Measurements from ENCODE around the gene GRM2. TPM values are rescaled to one million over a fixed set of nuclear protein-coding genes. Genes with fewer than 3 reads are reported as not detected.

The GRM2 gene
- total and polyA plus RNA-seq, 2 of the 8 experiments (the other 6 are each of a cell fraction or from before 2014, with no cell fraction given), result 3.9 to 10.5 TPM

- no peak overlapping the region for H3K56ac ChIP-seq (replicated peaks; ENCODE audit: insufficient read length, low read depth, low read length)
- H3K79me2 ChIP-seq (ENCODE audit: control insufficient read depth in 1 of 2, insufficient read depth in 2 of 2, low read length in 2 of 2), result no peaks in the 10 kb centered on the region
- no peak overlapping the region for H3K4me2 ChIP-seq (ENCODE audit: insufficient read depth in 1 of 2, low read depth in 2 of 2, low read length in 2 of 2)
- H2BK12ac ChIP-seq (ENCODE audit: low read depth, low read length), result no peak overlapping the region
- H2BK15ac ChIP-seq (ENCODE audit: low read length), result no peak overlapping the region
- FAIRE-seq, result no peak
- no peak for DNase-seq (ENCODE audit: low read depth in 1 of 2, low spot score in 2 of 2)
- H3K4ac ChIP-seq (replicated peaks; ENCODE audit: insufficient read length, low read depth, low read length), result no peak overlapping the region
- no peak overlapping the region for H3K23ac ChIP-seq (ENCODE audit: insufficient read length)
- peaks cover 0 to 10% (median 5%) of the 10 kb centered on the region in 4 experiments; a peak in 4 of 7 replicates for H3K4me1 ChIP-seq (replicated peaks in 1 of 4; ENCODE audit: control insufficient read depth in 3 of 4, insufficient read depth in 4 of 4, low read length in 3 of 4)
- no peak overlapping the region for H4K91ac ChIP-seq (replicated peaks; ENCODE audit: insufficient read length, low read length)
- no peak overlapping the region for H2BK120ac ChIP-seq (replicated peaks; ENCODE audit: low read depth, low read length)
- no peak overlapping the region for H2BK5ac ChIP-seq (ENCODE audit: low read depth, low read length)
- no peak overlapping the region for H3K9ac ChIP-seq (replicated peaks in 1 of 4; ENCODE audit: extremely low read depth in 1 of 4, low read depth in 3 of 4, low read length in 3 of 4)
- H3K14ac ChIP-seq (ENCODE audit: insufficient read length), result no peak overlapping the region
- no peaks in the 10 kb centered on the region for H3K27me3 ChIP-seq (replicated peaks in 1 of 4; ENCODE audit: control insufficient read depth in 3 of 4, extremely low read depth in 1 of 4, insufficient read depth in 3 of 4, low read length in 3 of 4)
- no peak overlapping the region for H2AFZ ChIP-seq (ENCODE audit: low read length)
- peaks cover 7% of the 10 kb centered on the region; the same call in 1 of the 2 replicates for H3K23me2 ChIP-seq (ENCODE audit: low read depth, low read length)
- H2BK20ac ChIP-seq (ENCODE audit: low read length), result no peak overlapping the region
- H3K18ac ChIP-seq (ENCODE audit: extremely low read depth, low read length), result no peak overlapping the region
- no peak overlapping the region for H3K27ac ChIP-seq (ENCODE audit: low read depth, low read length)
- ChIA-PET POLR2A (ENCODE audit: partially characterized antibody) (interaction anchor here (0.5 kb wide), 1 partner anchor 20 kb away, joined by 3 read pairs; no protein-coding TSS in a partner anchor), CTCF (ENCODE audit: partially characterized antibody) (interaction anchor here (0.7 to 10.9 kb wide), 11 partner anchors 9 to 330 kb away, joined by 3 to 137 read pairs (median 4); partner anchors contain the start of gene DCAF1)
- no peaks in the 10 kb centered on the region for H4K20me1 ChIP-seq (replicated peaks in 1 of 2; ENCODE audit: control insufficient read depth in 1 of 2, insufficient read depth in 2 of 2, low read length in 2 of 2)
- peaks cover 3% of the 10 kb centered on the region; the same call in 1 of the 2 replicates for H3K79me1 ChIP-seq (ENCODE audit: low read depth, low read length)
- no peak overlapping the region for H2AK5ac ChIP-seq (ENCODE audit: low read depth, low read length)
- WGBS, 2 experiments (ENCODE audit: extremely low coverage in 1 of 2, insufficient coverage in 1 of 2, insufficient read length in 1 of 2, insufficient replicate concordance in 2 of 2, low coverage in 1 of 2, low lambda C conversion rate in 2 of 2, missing lambda C conversion rate in 1 of 2), result 97% methylated on average over 2 of the region's 2 CpGs; no CpG with 5 or more reads in 1 of the 2 experiments
- no peak overlapping the region for H3K4me3 ChIP-seq (ENCODE audit: extremely low read depth in 1 of 4, insufficient read depth in 2 of 4, low read depth in 3 of 4, low read length in 4 of 4)
- no peak overlapping the region for H4K5ac ChIP-seq (ENCODE audit: insufficient read length, low read depth, low read length)
- H3K36me3 ChIP-seq (ENCODE audit: control insufficient read depth in 2 of 4, insufficient read depth in 4 of 4, low read length in 3 of 4), result no peaks in the 10 kb centered on the region
- H3K9me3 ChIP-seq (ENCODE audit: insufficient read depth in 2 of 2, low read depth in 1 of 2, low read length in 1 of 2), result no peaks in the 10 kb centered on the region
- no peak overlapping the region for H4K8ac ChIP-seq (ENCODE audit: extremely low read depth, insufficient read depth, low read length)
- TF ChIP-seq TAF1 (IDR thresholded peaks at IDR 0.05; ENCODE audit: low read depth, low read length), result no peak
- TF ChIP-seq SAP30 (IDR thresholded peaks at IDR 0.05; ENCODE audit: insufficient read depth, insufficient replicate concordance, low read length), result no peak
- no peak for TF ChIP-seq POLR2A (IDR thresholded peaks at IDR 0.05; ENCODE audit: control extremely low read depth in 1 of 2, low read depth in 2 of 2, low read length in 2 of 2)
- TF ChIP-seq YY1 (IDR thresholded peaks at IDR 0.05; ENCODE audit: low read depth, low read length), result no peak
- no peak for TF ChIP-seq MAFK (IDR thresholded peaks at IDR 0.05; ENCODE audit: low read depth, low read length)
- TF ChIP-seq, protein P1, sequence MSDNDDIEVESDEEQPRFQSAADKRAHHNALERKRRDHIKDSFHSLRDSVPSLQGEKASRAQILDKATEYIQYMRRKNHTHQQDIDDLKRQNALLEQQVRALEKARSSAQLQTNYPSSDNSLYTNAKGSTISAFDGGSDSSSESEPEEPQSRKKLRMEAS (IDR thresholded peaks at IDR 0.05), result no peak
- no peak for TF ChIP-seq KDM4A (IDR thresholded peaks at IDR 0.05; ENCODE audit: low read depth, low read length, severe bottlenecking)
- no peak for TF ChIP-seq EGR1 (IDR thresholded peaks at IDR 0.05; ENCODE audit: borderline replicate concordance, low read depth, low read length)
- TF ChIP-seq RBBP5 (IDR thresholded peaks at IDR 0.05; ENCODE audit: borderline replicate concordance, low read depth, low read length), result no peak
- TF ChIP-seq HDAC2 (IDR thresholded peaks at IDR 0.05; ENCODE audit: borderline replicate concordance in 1 of 2, low read depth in 2 of 2, low read length in 2 of 2), result no peak
- TF ChIP-seq, protein P2, sequence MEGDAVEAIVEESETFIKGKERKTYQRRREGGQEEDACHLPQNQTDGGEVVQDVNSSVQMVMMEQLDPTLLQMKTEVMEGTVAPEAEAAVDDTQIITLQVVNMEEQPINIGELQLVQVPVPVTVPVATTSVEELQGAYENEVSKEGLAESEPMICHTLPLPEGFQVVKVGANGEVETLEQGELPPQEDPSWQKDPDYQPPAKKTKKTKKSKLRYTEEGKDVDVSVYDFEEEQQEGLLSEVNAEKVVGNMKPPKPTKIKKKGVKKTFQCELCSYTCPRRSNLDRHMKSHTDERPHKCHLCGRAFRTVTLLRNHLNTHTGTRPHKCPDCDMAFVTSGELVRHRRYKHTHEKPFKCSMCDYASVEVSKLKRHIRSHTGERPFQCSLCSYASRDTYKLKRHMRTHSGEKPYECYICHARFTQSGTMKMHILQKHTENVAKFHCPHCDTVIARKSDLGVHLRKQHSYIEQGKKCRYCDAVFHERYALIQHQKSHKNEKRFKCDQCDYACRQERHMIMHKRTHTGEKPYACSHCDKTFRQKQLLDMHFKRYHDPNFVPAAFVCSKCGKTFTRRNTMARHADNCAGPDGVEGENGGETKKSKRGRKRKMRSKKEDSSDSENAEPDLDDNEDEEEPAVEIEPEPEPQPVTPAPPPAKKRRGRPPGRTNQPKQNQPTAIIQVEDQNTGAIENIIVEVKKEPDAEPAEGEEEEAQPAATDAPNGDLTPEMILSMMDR (IDR thresholded peaks at IDR 0.05; ENCODE audit: control extremely low read depth in 1 of 3, insufficient read depth in 1 of 3, low read depth in 1 of 3, low read length in 3 of 3), result no peak
Measured at GRCh38 chr3:51675201-51675611, 31.7 kb upstream of the GRM2 start.

Data from H1 (cell line).